K562 (cell line): ENCODE measurements around the gene ZNF622. TPM values are rescaled to one million over a fixed set of nuclear protein-coding genes. Genes with fewer than 3 reads are reported as not detected.

Source experiments
- CBFA2T3 ChIP-seq: fragments of 450-650 bp; IDR thresholded peaks from 2 replicates; pipeline ENCODE4 v1.6.1; 2017
- CTBP1 ChIP-seq: fragments of 450-650 bp; IDR thresholded peaks from 2 replicates; pipeline ENCODE4 v1.6.1; 2016; ENCODE audit warnings: borderline replicate concordance
- ESRRA ChIP-seq: fragments of 450-650 bp; IDR thresholded peaks from 2 replicates; pipeline ENCODE4 v1.6.1; 2014; ENCODE audit warnings: low read depth, mild to moderate bottlenecking, moderate library complexity, borderline replicate concordance
- ETV6 ChIP-seq, 3 experiments: fragments of 150-350 bp in 1 of 3; sonication (generic) in 1 of 3; formaldehyde crosslinking in 1 of 3; IDR thresholded peaks; 2 replicates each; pipeline versions ENCODE4 v1.6.1 to v1.8.0; 2014 to 2022; ENCODE audit warnings: borderline replicate concordance in 2 of 3, low read depth in 2 of 3, antibody characterized with exemption in 1 of 3, low read length in 1 of 3, mild to moderate bottlenecking in 1 of 3, missing genetic modification reagents in 1 of 3
- JUND ChIP-seq, 2 experiments: IDR thresholded peaks; 2 replicates in 1 of 2; 3 replicates in 1 of 2; pipeline ENCODE4 v1.6.1; 2011; ENCODE audit warnings: borderline replicate concordance in 2 of 2, low read depth in 2 of 2, low read length in 2 of 2, improper control_type of control experiment in 1 of 2, missing biosample characterization in 1 of 2, missing genetic modification characterization in 1 of 2, missing genetic modification reagents in 1 of 2
- MBD2 ChIP-seq: sonication (generic); IDR thresholded peaks from 2 replicates; pipeline ENCODE4 v1.6.1; 2016; ENCODE audit warnings: low read depth, borderline replicate concordance
- NCOA6 ChIP-seq: fragments of 450-650 bp; IDR thresholded peaks from 2 replicates; pipeline ENCODE4 v1.6.1; 2017; ENCODE audit warnings: mild to moderate bottlenecking
- RBM34 ChIP-seq: fragments of 200-400 bp; formaldehyde crosslinking; IDR thresholded peaks from 2 replicates; pipeline ENCODE4 v1.6.1; 2018; ENCODE audit warnings: low read length, borderline replicate concordance; ENCODE audit not compliant: insufficient read depth
- SUPT5H ChIP-seq: fragments of 450-650 bp; IDR thresholded peaks from 2 replicates; pipeline ENCODE4 v1.6.1; 2016
- TRIM24 ChIP-seq, 2 experiments: fragments of 450-650 bp; IDR thresholded peaks; 2 replicates each; pipeline ENCODE4 v1.6.1; 2016
- ZNF12 ChIP-seq: sonication (generic); formaldehyde crosslinking; IDR thresholded peaks from 2 replicates; pipeline ENCODE4 v1.4.0; 2020; ENCODE audit warnings: mild to moderate bottlenecking, missing genetic modification reagents
- ZNF79 ChIP-seq: fragments of 250-450 bp; sonication (Bioruptor Pico); IDR thresholded peaks from 2 replicates; pipeline ENCODE4 v1.4.0; 2020; ENCODE audit warnings: low read depth, mild to moderate bottlenecking, moderate library complexity
- polyA plus RNA-seq, 8 experiments: library from polyadenylated mRNA; depleted of rRNA in 4 of 8; stranded (reverse) in 5 of 8; unstranded in 3 of 8; fragments of >200 nt; fragmentation: Nextera tagmentation in 2 of 8; fragmentation: Illumina TruSeq in 1 of 8; extraction: Ambion mirVana in 2 of 8; extraction: Trizol in 1 of 8; gene quantifications; 2 replicates each; pipeline versions ENCODE4 v1.2.1 to v1.2.3, GENCODE V29; 2011 to 2014; ENCODE audit warnings: inconsistent platforms in 1 of 8, missing spikeins in 1 of 8
- total RNA-seq, 7 experiments: library from RNA; depleted of rRNA in 6 of 7; stranded (reverse); fragments of >200 nt in 6 of 7; fragmentation: Illumina TruSeq in 2 of 7; extraction: Trizol in 2 of 7; gene quantifications; 2 replicates each; pipeline versions ENCODE4 v1.2.1 to v1.2.3, GENCODE V29; 2011 to 2021; ENCODE audit warnings: low replicate concordance in 1 of 7
- TF ChIP-seq, protein P1 (sequence below): fragments of 250-450 bp; sonication (Bioruptor Pico); IDR thresholded peaks from 2 replicates; pipeline ENCODE4 v1.4.0; 2020
- TF ChIP-seq, protein P2 (sequence below): fragments of 450-650 bp; IDR thresholded peaks from 2 replicates; pipeline ENCODE4 v1.6.1; 2016; ENCODE audit warnings: antibody characterized with exemption
- TF ChIP-seq, protein P3 (sequence below), 2 experiments: fragments of 450-650 bp in 1 of 2; IDR thresholded peaks; 2 replicates each; pipeline ENCODE4 v1.6.1; 2011 to 2017; ENCODE audit warnings: low read depth in 2 of 2, antibody characterized with exemption in 1 of 2, borderline replicate concordance in 1 of 2, low read length in 1 of 2, mild to moderate bottlenecking in 1 of 2, mixed read lengths in 1 of 2; ENCODE audit not compliant: control insufficient read depth in 1 of 2
- TF ChIP-seq, protein P4 (sequence below): fragments of 450-650 bp; formaldehyde crosslinking; IDR thresholded peaks from 2 replicates; pipeline ENCODE4 v1.4.0; 2022; ENCODE audit warnings: mild to moderate bottlenecking, moderate library complexity

Gene ZNF622
- total and polyA plus RNA-seq, 9 of the 15 experiments (the other 6 are each of a cell fraction or from before 2014, with no cell fraction given), result 9.6 to 51.5 (median 32.3) TPM

DNA sequence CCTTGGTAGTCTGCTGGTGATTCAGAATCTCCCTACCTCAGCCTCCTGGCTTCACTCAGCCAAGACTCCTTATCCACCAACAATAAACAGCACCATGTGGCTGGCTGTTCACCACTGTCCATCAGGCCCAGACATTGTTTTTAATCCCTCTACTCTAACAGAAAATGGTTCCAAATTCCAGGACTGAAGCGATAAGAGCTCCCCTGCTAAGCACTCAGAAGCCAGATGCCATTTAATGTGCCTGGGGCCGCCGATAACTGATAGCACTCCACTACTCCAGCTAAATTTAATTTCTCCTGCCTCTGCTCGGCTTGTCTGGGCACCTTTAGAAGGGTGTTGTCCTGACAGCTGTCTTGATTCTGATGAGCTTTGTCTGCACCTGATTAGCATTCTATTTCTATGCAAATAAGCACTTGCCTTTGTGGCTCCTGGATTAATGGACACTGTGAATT, 47.1 kb downstream of the ZNF622 start (continued):
- TF ChIP-seq ESRRA (peak; percentile 63; the same call in 1 of the 2 replicates), ETV6 (IDR thresholded peaks at IDR 0.05; ENCODE audit: borderline replicate concordance in 1 of 2, low read depth in 2 of 2, low read length in 1 of 2) (peak in 1 of 2 experiments; percentile 72; a peak in 2 of 4 replicates), ETV6 (CRISPR knock-in tag; IDR thresholded peaks at IDR 0.05; ENCODE audit: borderline replicate concordance) (no peak), RBM34 (no peak), SUPT5H (no peak), NCOA6 (no peak), ZNF12 (CRISPR knock-in tag) (no peak), TRIM24 (IDR thresholded peaks at IDR 0.05) (peak; percentile 99 to 100), MBD2 (peak; percentile 71; the same call in 1 of the 2 replicates), CBFA2T3 (peak; percentile 100), ZNF79 (CRISPR knock-in tag) (no peak), JUND (IDR thresholded peaks at IDR 0.05; ENCODE audit: borderline replicate concordance, low read depth, low read length) (peak; percentile 34; the same call in 1 of the 2 replicates), JUND (tag; IDR thresholded peaks at IDR 0.05; ENCODE audit: borderline replicate concordance, low read depth, low read length) (peak; percentile 43; the same call in 2 of the 3 replicates), CTBP1 (peak; percentile 90)
- TF ChIP-seq, protein P1, sequence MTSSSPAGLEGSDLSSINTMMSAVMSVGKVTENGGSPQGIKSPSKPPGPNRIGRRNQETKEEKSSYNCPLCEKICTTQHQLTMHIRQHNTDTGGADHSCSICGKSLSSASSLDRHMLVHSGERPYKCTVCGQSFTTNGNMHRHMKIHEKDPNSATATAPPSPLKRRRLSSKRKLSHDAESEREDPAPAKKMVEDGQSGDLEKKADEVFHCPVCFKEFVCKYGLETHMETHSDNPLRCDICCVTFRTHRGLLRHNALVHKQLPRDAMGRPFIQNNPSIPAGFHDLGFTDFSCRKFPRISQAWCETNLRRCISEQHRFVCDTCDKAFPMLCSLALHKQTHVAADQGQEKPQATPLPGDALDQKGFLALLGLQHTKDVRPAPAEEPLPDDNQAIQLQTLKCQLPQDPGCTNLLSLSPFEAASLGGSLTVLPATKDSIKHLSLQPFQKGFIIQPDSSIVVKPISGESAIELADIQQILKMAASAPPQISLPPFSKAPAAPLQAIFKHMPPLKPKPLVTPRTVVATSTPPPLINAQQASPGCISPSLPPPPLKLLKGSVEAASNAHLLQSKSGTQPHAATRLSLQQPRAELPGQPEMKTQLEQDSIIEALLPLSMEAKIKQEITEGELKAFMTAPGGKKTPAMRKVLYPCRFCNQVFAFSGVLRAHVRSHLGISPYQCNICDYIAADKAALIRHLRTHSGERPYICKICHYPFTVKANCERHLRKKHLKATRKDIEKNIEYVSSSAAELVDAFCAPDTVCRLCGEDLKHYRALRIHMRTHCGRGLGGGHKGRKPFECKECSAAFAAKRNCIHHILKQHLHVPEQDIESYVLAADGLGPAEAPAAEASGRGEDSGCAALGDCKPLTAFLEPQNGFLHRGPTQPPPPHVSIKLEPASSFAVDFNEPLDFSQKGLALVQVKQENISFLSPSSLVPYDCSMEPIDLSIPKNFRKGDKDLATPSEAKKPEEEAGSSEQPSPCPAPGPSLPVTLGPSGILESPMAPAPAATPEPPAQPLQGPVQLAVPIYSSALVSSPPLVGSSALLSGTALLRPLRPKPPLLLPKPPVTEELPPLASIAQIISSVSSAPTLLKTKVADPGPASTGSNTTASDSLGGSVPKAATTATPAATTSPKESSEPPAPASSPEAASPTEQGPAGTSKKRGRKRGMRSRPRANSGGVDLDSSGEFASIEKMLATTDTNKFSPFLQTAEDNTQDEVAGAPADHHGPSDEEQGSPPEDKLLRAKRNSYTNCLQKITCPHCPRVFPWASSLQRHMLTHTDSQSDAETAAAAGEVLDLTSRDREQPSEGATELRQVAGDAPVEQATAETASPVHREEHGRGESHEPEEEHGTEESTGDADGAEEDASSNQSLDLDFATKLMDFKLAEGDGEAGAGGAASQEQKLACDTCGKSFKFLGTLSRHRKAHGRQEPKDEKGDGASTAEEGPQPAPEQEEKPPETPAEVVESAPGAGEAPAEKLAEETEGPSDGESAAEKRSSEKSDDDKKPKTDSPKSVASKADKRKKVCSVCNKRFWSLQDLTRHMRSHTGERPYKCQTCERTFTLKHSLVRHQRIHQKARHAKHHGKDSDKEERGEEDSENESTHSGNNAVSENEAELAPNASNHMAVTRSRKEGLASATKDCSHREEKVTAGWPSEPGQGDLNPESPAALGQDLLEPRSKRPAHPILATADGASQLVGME (CRISPR knock-in tag), result no peak
- TF ChIP-seq, protein P2, sequence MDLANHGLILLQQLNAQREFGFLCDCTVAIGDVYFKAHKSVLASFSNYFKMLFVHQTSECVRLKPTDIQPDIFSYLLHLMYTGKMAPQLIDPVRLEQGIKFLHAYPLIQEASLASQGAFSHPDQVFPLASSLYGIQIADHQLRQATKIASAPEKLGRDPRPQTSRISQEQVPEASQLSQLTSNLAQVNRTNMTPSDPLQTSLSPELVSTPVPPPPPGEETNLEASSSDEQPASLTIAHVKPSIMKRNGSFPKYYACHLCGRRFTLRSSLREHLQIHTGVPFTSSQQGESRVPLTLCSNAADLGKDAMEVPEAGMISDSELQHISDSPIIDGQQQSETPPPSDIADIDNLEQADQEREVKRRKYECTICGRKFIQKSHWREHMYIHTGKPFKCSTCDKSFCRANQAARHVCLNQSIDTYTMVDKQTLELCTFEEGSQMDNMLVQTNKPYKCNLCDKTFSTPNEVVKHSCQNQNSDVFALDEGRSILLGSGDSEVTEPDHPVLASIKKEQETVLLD, result peak; percentile 60; the same call in 1 of the 2 replicates
- TF ChIP-seq, protein P3, sequence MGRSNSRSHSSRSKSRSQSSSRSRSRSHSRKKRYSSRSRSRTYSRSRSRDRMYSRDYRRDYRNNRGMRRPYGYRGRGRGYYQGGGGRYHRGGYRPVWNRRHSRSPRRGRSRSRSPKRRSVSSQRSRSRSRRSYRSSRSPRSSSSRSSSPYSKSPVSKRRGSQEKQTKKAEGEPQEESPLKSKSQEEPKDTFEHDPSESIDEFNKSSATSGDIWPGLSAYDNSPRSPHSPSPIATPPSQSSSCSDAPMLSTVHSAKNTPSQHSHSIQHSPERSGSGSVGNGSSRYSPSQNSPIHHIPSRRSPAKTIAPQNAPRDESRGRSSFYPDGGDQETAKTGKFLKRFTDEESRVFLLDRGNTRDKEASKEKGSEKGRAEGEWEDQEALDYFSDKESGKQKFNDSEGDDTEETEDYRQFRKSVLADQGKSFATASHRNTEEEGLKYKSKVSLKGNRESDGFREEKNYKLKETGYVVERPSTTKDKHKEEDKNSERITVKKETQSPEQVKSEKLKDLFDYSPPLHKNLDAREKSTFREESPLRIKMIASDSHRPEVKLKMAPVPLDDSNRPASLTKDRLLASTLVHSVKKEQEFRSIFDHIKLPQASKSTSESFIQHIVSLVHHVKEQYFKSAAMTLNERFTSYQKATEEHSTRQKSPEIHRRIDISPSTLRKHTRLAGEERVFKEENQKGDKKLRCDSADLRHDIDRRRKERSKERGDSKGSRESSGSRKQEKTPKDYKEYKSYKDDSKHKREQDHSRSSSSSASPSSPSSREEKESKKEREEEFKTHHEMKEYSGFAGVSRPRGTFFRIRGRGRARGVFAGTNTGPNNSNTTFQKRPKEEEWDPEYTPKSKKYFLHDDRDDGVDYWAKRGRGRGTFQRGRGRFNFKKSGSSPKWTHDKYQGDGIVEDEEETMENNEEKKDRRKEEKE (IDR thresholded peaks at IDR 0.05; ENCODE audit: borderline replicate concordance in 1 of 2, control insufficient read depth in 1 of 2, low read depth in 2 of 2, low read length in 1 of 2), result no peak
- TF ChIP-seq, protein P4, sequence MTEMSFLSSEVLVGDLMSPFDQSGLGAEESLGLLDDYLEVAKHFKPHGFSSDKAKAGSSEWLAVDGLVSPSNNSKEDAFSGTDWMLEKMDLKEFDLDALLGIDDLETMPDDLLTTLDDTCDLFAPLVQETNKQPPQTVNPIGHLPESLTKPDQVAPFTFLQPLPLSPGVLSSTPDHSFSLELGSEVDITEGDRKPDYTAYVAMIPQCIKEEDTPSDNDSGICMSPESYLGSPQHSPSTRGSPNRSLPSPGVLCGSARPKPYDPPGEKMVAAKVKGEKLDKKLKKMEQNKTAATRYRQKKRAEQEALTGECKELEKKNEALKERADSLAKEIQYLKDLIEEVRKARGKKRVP (CRISPR knock-in tag), result peak; percentile 44; the same call in 1 of the 2 replicates
